ENCODE measurements around the gene MLLT3.

MLLT3 gene

GRCh38 chr9:20643660-20644059, 21.4 kb upstream of the MLLT3 start:
- no peak overlapping the region for H3K4me3 ChIP-seq (ENCODE audit: low read depth, low read length)
- TF ChIP-seq, protein P1, sequence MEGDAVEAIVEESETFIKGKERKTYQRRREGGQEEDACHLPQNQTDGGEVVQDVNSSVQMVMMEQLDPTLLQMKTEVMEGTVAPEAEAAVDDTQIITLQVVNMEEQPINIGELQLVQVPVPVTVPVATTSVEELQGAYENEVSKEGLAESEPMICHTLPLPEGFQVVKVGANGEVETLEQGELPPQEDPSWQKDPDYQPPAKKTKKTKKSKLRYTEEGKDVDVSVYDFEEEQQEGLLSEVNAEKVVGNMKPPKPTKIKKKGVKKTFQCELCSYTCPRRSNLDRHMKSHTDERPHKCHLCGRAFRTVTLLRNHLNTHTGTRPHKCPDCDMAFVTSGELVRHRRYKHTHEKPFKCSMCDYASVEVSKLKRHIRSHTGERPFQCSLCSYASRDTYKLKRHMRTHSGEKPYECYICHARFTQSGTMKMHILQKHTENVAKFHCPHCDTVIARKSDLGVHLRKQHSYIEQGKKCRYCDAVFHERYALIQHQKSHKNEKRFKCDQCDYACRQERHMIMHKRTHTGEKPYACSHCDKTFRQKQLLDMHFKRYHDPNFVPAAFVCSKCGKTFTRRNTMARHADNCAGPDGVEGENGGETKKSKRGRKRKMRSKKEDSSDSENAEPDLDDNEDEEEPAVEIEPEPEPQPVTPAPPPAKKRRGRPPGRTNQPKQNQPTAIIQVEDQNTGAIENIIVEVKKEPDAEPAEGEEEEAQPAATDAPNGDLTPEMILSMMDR (IDR thresholded peaks at IDR 0.05; ENCODE audit: borderline replicate concordance, insufficient read depth, low read depth, low read length): no peak

- TF ChIP-seq, protein P1 (IDR thresholded peaks at IDR 0.05; ENCODE audit: borderline replicate concordance, insufficient read depth, low read depth, low read length): no peak
Observed at GRCh38 chr9:20642045-20642444, 19.7 kb upstream of the MLLT3 start.

DNA sequence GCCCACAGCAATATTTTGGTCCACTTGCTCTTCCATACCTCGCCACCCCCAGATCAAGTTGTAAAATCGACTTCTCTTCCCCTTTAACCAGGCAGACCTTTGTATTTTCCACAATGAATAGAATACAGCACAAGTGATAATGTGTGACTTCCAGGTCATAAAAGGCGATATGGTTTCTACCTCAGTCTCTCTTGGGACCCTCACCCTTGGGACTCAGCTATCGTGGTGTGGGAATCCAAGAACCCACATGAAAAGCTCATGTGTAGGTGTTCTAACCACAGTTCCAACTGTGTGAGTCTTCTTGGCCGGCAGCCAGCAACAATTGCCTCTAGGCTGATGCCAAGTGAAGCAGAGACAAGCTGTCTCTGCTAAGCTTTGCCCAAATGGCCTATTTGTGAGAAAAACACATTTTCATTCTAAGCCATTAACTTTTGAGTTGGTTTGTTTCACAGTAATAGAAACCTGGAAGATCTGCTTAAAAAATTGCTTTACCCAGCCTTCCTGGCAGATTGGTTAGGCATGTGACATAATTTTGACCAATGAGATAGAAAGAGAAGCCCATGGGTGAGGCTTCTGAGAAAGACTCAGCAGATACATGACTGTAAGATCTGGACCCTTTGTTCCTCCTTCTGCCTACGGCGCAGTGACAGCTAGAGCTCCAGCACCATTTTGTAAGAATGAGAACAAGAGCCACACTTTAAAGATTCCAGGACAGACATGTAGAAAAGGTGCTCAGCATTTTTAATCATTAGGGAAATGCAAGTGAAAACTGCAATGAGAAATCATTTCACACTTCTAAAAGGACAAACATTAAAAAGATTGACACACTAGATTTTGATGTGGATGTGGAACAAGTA, 18.3 kb upstream of the MLLT3 start:
- no peak overlapping the region for H3K4me3 ChIP-seq (ENCODE audit: low read depth, low read length)
- TF ChIP-seq, protein P1 (IDR thresholded peaks at IDR 0.05; ENCODE audit: borderline replicate concordance, insufficient read depth, low read depth, low read length): no peak

More at GRCh38 chr9:20642045-20642444, 19.7 kb upstream of the MLLT3 start:
- H3K4me3 ChIP-seq (ENCODE audit: low read depth, low read length): no peak overlapping the region

DNA sequence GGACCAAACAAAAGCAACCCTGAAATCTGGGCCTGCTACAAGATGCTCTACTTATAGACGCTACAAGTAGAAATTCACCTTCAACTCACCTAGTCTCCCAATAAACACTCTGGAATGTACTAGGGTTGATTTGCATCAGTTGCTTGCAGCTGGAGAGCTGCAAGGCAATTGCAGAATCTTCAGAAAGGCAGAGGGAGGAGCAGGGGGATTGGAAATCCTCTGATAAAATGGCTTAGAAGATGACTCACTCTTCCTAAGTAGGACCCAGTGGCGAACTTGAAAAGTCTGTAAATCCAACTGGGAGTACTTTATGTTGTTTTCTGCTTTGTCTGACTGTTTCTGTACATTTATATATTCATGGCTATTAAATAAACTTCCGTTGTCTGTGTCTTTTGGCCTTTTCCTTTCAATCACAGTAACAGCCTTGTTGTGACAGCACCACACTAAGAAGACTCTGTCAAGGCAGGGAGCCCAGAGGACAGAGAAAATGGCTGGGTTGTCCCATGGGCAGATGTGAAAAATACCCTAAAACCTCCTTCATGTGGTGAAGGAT, 14.7 kb upstream of the MLLT3 start:
- H3K4me3 ChIP-seq (ENCODE audit: low read depth, low read length): no peak overlapping the region
- TF ChIP-seq, protein P1 (IDR thresholded peaks at IDR 0.05; ENCODE audit: borderline replicate concordance, insufficient read depth, low read depth, low read length): no peak

DNA sequence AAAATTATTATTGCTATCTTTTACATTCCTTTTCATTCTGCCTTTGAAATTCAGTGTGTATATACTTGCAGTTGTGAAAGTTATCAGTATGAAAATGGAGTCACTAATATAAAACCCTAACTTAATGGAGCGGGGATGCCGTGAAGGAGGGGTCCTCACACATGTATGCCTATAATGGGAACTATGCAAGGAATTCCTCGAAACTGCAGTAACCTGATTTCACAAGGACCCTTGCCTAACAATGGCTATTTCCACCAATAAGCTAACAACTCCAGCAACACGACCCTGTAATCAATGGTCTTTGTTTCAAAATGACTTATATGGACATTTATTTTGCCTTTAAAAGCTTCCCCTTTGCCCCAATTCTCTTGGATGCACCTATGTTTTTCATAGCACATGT, 12.6 kb upstream of the MLLT3 start:
- H3K4me3 ChIP-seq (ENCODE audit: low read depth, low read length): no peak overlapping the region
- TF ChIP-seq, protein P1 (IDR thresholded peaks at IDR 0.05; ENCODE audit: borderline replicate concordance, insufficient read depth, low read depth, low read length): no peak

- TF ChIP-seq, protein P1 (IDR thresholded peaks at IDR 0.05; ENCODE audit: borderline replicate concordance, insufficient read depth, low read depth, low read length): no peak
- no peak overlapping the region for H3K4me3 ChIP-seq (ENCODE audit: low read depth, low read length)
Observed at GRCh38 chr9:20632705-20633104, 10.4 kb upstream of the MLLT3 start.
